Measurements from ENCODE around the gene SYTL1.

DNA sequence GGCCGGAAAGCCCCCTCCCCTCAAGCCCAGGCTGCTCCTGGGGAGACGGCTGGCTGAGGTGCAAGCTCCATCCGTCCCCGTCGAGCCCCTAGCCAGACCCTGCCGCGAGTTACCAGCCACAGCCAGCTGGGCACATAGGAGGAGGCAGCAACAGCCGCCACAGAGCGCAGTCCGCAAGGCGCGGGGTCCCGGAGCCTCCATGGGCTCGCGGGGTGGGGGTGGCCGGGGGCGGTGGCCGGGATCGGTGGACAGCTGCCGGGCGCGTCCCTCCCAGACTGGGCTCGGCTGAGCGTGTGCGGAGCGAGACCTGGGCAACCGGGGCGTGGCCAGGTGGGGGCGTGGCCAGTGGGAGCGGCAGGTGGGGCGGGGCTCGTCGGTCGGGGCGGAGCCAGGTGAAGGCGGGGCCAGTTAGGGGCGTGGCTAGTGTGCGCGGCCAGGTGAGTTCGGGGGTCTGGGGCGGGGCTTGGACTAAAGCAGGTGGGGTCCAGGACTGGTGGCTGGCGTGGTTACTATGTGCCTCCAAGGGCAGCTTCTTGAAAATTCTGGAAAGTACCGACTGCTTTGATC, 41.3 kb downstream of the SYTL1 start, which contains the start of gene CD164L2:
- TF ChIP-seq, protein P1, sequence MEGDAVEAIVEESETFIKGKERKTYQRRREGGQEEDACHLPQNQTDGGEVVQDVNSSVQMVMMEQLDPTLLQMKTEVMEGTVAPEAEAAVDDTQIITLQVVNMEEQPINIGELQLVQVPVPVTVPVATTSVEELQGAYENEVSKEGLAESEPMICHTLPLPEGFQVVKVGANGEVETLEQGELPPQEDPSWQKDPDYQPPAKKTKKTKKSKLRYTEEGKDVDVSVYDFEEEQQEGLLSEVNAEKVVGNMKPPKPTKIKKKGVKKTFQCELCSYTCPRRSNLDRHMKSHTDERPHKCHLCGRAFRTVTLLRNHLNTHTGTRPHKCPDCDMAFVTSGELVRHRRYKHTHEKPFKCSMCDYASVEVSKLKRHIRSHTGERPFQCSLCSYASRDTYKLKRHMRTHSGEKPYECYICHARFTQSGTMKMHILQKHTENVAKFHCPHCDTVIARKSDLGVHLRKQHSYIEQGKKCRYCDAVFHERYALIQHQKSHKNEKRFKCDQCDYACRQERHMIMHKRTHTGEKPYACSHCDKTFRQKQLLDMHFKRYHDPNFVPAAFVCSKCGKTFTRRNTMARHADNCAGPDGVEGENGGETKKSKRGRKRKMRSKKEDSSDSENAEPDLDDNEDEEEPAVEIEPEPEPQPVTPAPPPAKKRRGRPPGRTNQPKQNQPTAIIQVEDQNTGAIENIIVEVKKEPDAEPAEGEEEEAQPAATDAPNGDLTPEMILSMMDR (IDR thresholded peaks at IDR 0.05): no peak
- no peak for TF ChIP-seq POLR2A (IDR thresholded peaks at IDR 0.05)
- no peak for TF ChIP-seq EP300 (IDR thresholded peaks at IDR 0.05; ENCODE audit: low read depth)
- TF ChIP-seq POLR2AphosphoS5 (IDR thresholded peaks at IDR 0.05): no peak

Data from transverse colon (tissue), 4 donors.